ENCODE data around the gene FAM32A. TPM values are rescaled to one million over a fixed set of nuclear protein-coding genes. Genes with fewer than 3 reads are reported as not detected.

The FAM32A gene
- total and polyA plus RNA-seq, 12 donors: 68.1 to 159 (median 89.8) TPM

DNA sequence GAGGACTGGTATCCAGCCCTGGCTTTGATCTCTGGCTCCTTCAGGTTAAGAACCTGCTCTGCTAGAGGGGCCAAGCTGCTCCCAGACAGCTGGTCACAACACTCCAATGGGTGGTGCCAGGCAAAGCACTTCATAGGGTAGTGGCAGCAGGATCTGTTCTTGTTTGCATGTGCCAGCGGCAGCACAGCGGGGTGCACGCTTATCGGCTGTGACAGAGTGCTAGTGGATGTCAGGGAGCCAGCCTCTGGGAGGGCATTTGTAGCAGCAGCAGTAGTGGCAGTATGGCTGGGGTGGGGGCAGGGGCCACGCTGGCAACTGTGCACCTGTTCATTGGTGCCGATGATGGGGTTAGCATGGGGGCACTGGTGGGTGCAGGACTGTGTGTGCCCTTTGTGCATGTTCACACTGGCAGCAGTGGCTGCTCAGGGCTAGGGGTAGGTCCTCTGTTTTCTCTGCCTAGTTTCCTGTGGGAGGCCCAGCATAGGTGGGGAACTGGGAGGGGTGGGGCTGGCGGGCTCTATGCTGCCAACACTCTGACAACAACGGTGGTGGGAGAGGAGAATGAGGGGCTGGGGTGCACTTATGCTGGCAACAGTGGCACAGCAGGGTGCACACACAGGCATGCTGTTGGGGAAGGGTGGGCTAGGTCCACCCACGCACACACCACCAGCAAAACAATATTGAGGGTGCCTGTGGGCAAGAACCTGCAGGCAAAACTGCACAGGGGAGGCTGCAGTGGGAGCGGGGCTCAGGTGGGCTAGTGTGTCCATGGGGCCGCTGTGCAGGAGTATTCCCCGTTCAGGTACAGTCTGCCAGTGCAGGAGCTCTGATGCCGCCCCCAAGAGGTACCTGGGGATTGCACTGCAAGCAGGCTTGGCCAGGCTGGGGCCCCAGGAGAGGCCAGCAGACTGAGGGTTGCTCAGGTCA, 31.8 kb downstream of the FAM32A start:
- H3K4me1 ChIP-seq (replicated peaks in 1 of 2): no peaks in the 10 kb centered on the region
- intact Hi-C loops (cut with DNase I): no loop called here
- DNase-seq: no peak
- 85 to 94% (median 92%) methylated on average over 6 to 13 of the region's 13 CpGs for WGBS, 4 donors
- TF ChIP-seq POLR2A (IDR thresholded peaks at IDR 0.05): no peak
- no peak for TF ChIP-seq CTCF (IDR thresholded peaks at IDR 0.05)
- H3K27ac ChIP-seq: no peak overlapping the region
- peaks cover 0 to 19% (median 0%) of the 10 kb centered on the region in 3 donors for H3K9me3 ChIP-seq (replicated peaks in 1 of 3)
- no peaks in the 10 kb centered on the region for H3K27me3 ChIP-seq
- no peak overlapping the region for H3K4me3 ChIP-seq
- H3K36me3 ChIP-seq (replicated peaks in 1 of 2): no peaks in the 10 kb centered on the region

DNA sequence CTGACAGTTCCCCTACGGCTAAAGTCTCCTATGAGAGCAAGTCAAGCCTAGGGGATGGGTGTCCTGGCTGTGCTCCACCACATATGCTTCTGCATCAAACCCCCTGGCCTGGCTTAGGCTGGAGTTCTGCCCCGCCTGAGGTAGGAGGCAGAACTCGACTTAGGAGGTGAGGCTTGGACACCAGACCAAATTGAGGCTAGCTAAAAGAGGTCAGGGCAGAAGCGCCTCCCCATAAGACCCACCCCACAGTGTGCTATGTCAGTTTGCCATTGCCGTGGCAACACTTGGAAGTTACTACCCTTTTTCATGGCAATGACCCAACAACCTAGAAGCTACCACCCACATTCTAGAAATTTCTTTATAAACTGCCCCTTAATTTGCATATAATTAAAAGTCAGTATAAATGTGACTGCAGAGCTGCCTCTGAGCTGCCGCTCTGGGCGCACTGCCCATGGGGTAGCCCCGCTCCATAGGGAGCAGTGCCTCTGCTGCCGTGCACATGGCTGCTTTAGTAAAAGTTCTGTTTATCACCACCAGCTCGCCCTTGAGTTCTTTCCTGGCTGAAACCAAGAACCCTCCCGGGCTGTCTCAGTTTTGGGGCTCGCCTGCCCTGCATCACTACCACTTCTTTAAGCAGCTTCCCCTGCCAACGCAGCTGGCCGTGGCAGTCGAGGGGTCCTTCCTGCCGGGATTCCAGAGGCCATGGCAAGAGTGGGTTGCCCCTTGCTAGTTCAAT, 32.7 kb downstream of the FAM32A start:
- TF ChIP-seq POLR2A (IDR thresholded peaks at IDR 0.05): no peak
- TF ChIP-seq CTCF (IDR thresholded peaks at IDR 0.05): no peak
- Histone ChIP-seq H3K9me3 (replicated peaks in 1 of 3) (peaks cover 0 to 19% (median 0%) of the 10 kb centered on the region in 3 donors), H3K4me3 (no peak overlapping the region), H3K27ac (no peak overlapping the region), H3K36me3 (replicated peaks in 1 of 2) (peaks cover 0 to 4% of the 10 kb centered on the region in 2 donors), H3K27me3 (no peaks in the 10 kb centered on the region), H3K4me1 (replicated peaks in 1 of 2) (no peaks in the 10 kb centered on the region)
- no peak for DNase-seq
- intact Hi-C loops (cut with DNase I): no loop called here
- 90 to 97% (median 93%) methylated on average over 14 to 16 of the region's 16 CpGs for WGBS, 4 donors

DNA sequence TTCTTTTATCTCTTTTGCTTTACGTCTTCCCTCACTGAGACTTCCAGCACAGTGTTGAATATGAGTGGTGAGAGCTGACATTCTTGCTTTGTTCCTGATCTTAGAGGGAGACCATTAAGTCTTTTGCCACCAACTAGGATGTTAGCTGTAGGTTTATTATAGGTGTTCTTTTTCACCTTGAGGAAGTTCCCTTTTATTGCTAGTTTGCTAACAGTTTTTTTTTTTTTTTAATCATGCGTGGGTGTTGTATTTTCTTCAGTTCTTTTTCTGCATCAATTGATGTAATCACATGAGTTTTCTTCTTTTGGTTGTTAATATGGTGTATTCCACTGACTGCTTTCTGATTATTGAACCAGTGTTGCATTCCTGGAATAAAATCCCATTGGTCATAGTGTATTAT, 33.6 kb downstream of the FAM32A start:
- Histone ChIP-seq H3K27ac (no peak overlapping the region), H3K36me3 (replicated peaks in 1 of 2) (peaks cover 0 to 10% of the 10 kb centered on the region in 2 donors), H3K4me1 (replicated peaks in 1 of 2) (no peaks in the 10 kb centered on the region), H3K4me3 (no peak overlapping the region), H3K27me3 (no peaks in the 10 kb centered on the region), H3K9me3 (replicated peaks in 1 of 3) (peaks cover 0 to 19% (median 0%) of the 10 kb centered on the region in 3 donors)
- intact Hi-C loops (cut with DNase I): no loop called here
- no peak for DNase-seq
- no peak for TF ChIP-seq CTCF (IDR thresholded peaks at IDR 0.05)
- TF ChIP-seq POLR2A (IDR thresholded peaks at IDR 0.05): no peak
- 93 to 100% (median 97%) methylated on average over 2 of the region's 2 CpGs for WGBS, 4 donors

GRCh38 chr19:16222806-16223205, 37.6 kb downstream of the FAM32A start:
- TF ChIP-seq CTCF (IDR thresholded peaks at IDR 0.05) (no peak), POLR2A (IDR thresholded peaks at IDR 0.05) (no peak)
- Histone ChIP-seq H3K36me3 (replicated peaks in 1 of 2) (peaks cover 0 to 46% of the 10 kb centered on the region in 2 donors), H3K4me1 (replicated peaks in 1 of 2) (no peaks in the 10 kb centered on the region), H3K4me3 (no peak overlapping the region), H3K9me3 (replicated peaks in 1 of 3) (peaks cover 0 to 19% (median 0%) of the 10 kb centered on the region in 3 donors), H3K27me3 (no peaks in the 10 kb centered on the region), H3K27ac (no peak overlapping the region)
- intact Hi-C loops (cut with DNase I): no loop called here
- 92 to 94% (median 93%) methylated on average over 3 of the region's 3 CpGs for WGBS, 4 donors
- no peak for DNase-seq

Measured in adrenal gland (tissue), 12 donors.